Fibroblast of peridontal ligament (primary cell): Measurements from ENCODE around the gene UMPS.
"Not testable (repeated sequence)": the region's sequence is repeated elsewhere in the genome, so short reads cannot be mapped to it uniquely, and the experiment has no call there.

ENCODE experiments used
- DNase-seq: peaks from one replicate; pipeline ENCODE4 v3.0.0-alpha.2; 2010; ENCODE audit errors: extremely low read depth

Gene UMPS

GRCh38 chr3:124707223-124707622, 23.0 kb upstream of the UMPS start:
- DNase-seq, result not testable (repeated sequence)

DNA sequence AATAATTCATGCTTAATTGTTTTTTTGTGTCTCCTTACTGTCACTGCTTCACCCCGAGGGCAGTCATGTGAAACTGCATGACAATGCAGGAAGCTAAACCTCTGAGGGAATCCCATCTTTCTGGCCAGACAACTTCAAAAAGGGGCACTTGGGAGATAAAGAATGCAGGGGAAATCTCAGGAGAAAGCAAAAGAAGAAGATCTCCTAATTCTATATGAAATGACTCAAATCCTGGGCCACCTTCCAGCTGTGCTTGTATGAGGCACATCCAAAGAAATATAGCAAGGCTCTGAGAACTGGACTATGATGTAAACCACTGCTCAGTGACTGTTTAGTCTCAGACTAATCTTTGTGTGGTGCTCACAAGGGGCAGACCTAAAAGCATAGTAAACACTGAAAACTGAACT, 22.6 kb upstream of the UMPS start:
- peak; percentile 91 for DNase-seq

DNA sequence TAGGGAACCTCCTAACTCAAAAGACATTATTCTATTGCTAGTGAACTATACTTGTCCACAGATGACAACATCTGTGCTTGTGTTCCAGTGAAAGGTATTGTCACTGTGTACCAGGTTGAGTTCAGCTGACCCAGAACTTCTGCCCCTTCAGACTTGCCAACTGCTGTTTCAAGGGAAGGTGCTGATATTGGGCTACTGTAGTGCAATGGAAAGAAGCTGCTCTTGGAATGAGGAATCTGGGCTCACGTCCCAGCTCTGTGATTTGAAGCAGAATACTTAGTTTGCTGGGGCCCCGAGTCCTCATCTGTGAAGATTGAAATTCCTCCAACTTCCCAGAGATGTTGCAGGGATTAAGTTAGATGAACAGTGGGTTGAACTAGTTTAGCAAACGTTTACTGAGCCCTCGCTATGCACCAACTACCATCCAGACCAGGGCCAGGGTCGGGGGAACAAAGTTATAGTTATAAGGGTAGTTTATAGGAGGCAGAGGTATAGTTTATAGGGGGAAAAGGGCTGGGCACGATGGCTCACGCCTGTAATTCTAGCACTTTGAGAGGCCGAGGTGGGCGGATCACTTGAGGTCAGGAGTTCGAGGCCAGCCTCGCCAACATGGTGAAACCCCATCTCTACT, 15.9 kb upstream of the UMPS start:
- peak; percentile 41 for DNase-seq

- DNase-seq, result no peak
Observed at GRCh38 chr3:124722589-124722988, 7.7 kb upstream of the UMPS start.

- DNase-seq, result no peak
Observed at GRCh38 chr3:124730941-124731297, 667 bp downstream of the UMPS start.

DNA sequence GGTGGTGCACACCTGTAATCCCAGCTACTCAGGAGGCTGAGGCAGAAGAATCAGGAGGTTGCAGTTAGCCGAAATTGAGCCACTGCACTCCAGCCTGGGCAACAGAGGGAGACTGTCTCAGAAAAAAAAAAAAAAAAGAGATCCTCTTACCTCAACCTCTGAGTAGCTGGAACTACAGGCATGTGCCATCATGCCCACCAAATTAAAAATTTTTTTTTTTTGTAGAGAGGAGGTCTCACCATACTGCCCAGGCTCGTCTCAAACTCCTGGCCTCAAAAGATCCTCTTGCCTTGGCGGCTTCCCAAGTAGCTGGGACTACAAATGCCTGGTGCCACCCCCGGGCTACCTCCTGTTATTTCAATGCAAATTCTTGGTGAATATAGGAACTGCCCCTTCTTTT, 1.5 kb downstream of the UMPS start:
- DNase-seq, result no peak

- DNase-seq, result peak; percentile 64
Observed at GRCh38 chr3:124741027-124741426, 10.8 kb downstream of the UMPS start.

GRCh38 chr3:124745756-124746155, 15.5 kb downstream of the UMPS start:
- no peak for DNase-seq

DNA sequence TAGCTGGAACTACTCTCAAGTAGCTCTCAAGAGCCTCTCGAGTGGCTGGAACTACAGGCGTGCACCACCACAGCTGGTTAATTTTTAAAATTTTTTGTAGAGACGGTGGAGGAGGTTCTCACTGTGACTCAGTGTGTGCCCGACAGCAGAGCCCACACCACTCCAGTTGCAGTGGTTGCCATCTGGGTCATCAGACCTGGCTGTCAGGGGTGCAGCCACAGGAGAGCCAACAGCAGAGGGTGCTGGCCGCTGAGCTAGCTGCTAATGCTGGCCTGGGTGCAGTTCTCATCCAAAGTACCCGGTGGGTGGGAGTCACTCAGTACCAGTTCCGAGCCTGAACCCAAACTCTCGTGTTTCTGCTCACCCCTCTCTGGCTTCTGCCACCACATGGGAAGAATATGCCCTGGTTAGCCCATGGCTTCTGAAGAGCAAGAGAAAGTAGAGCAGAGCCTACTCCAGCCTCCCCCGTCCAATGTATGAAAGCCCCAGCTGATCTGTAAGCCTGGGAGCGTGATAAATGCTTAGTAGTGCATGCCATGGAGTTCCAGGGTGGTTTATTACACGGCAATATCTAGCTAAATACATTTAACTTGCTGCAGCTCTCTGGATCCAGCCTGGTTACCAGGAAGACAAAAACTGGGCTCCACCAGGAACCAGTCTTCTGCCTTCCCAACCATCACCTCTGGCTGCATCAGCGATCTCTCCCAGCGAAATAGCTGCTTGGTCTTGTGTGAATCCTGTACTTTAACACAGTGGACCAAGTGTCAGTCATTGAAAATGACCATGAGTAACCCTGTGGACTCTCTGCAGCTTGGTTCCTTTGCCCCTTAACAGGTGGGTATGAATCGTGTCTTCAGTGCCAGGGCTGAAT, 17.1 kb downstream of the UMPS start:
- no peak for DNase-seq

- DNase-seq, result no peak
Observed at GRCh38 chr3:124748560-124749198, 18.4 kb downstream of the UMPS start.

DNA sequence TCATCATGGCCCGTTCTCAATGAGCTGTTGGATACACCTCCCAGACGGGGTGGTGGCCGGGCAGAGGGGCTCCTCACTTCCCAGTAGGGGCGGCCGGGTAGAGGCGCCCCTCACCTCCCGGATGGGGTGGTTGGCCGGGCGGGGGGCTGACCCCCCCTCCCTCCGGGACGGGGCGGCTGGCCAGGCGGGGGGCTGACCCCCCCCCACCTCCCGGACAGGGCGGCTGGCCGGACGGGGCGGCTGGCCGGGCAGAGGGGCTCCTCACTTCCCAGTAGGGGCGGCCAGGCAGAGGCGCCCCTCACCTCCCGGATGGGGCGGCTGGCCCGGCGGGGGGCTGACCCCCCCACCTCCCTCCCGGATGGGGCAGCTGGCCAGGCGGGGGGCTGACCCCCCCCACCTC, 19.6 kb downstream of the UMPS start:
- DNase-seq, result not testable (repeated sequence)

DNA sequence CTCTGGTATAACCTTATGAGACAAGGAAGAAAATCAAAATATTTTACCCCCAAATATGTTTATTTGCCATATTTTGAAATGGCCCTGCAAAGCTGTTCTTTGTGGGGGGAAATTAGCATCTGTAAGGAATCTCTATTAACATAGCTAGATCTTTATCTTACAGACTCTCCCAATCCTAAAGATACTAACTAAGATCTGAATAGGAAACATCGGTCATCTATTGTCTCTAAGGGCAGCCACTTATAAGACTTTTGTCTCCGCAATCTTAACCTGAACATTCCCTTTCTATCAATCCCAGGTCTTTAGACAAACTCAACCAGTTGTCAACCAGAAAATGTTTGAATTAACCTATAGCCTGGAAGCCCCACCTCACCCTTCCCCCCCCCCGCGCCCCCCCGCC, 21.2 kb downstream of the UMPS start:
- DNase-seq, result no peak

GRCh38 chr3:124752051-124752450, 21.8 kb downstream of the UMPS start:
- DNase-seq, result no peak

DNA sequence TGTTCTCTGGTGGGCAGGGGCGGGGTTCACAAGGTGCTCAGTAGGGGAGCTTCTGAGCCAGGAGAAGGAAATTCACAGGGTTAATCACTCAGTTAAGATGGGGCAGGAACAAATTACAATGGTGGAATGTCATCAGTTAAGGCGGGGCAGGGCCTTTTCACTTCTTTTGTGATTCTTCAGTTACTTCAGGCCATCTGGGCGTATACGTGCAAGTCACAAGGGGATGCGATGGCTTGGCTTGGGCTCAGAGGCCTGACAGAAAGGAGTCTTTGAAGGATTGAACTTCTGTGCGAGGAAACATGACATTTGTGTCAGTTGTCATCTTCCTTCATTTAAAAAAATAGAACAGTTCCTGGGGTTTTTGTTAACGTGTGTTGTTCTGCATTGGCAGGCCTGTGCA, 27.7 kb downstream of the UMPS start:
- DNase-seq, result not testable (repeated sequence)

- DNase-seq, result no peak
Observed at GRCh38 chr3:124758851-124759635, 28.8 kb downstream of the UMPS start.

DNA sequence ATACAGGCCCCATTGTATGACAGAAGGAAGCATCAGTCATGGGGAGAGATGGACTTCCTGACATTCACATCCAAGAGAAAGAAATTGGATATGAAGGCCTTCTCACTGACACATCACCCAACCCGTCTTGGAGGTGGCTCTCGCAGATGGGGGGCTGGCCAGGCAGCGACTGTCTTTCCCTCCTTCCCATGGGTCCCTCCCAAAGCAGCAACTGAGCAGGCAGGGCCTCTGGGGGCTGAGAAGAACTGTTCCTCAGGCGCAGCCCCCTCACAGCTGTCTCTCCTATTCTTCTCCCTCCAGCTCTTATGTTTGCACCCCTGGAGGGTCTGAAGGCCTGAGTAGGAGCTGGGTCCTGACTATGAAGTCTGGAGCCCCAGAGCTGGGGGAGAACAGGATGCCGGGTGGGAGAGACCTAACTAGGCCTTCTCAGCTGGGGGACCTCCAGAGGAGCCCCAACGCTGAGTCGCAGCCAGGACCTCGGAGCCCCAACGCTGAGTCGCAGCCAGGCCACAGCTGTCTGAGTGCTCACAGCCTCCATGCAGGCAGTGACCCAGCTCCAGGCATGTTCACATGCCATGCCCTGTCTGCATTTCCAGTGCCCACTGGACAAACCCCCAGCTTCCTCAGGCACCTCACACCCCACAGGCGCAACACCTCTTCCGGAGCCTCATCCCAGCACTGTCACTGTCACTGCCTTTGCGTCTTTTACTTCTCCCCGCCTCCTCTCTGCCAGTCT, 29.6 kb downstream of the UMPS start:
- DNase-seq, result no peak

DNA sequence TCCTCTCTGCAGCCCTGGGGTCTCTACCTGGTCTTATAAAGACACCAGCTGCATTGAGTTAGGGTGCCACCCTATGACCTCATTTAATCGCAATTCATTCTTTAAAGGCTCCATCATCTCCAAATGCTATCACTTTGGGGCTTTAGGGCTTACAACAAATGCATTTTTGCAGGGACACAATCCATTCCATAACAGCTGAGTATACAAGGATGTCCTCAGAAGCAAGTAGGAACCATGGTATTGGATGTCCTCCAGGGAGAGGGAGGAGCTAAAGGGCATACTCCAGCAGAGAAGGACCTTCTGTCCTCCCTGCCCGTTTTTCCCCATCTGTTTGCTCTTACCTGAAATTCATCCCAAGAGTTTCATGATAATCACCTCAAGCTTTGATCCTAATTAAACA, 30.3 kb downstream of the UMPS start:
- peak; percentile 72 for DNase-seq

- peak; percentile 98 for DNase-seq
Observed at GRCh38 chr3:124761250-124761796, 31.1 kb downstream of the UMPS start.

GRCh38 chr3:124761935-124762660, 31.8 kb downstream of the UMPS start:
- DNase-seq, result no peak

DNA sequence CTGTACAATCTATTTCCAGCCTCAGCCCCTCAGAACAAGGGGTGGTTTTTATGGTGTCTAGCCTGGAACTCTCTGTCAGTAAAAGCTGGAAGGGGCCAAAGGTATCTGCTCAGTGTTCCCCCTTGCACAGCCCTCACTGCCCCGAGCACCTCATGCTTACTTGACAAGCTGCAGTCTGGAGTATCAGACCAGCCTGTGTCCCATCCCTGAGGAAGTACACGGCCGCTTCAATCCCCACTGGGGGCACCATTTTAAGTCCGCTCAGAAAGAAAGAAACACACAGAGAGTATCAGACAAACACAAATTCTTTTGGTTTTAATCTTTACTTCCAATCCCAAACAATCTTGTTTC, 32.4 kb downstream of the UMPS start:
- no peak for DNase-seq

DNA sequence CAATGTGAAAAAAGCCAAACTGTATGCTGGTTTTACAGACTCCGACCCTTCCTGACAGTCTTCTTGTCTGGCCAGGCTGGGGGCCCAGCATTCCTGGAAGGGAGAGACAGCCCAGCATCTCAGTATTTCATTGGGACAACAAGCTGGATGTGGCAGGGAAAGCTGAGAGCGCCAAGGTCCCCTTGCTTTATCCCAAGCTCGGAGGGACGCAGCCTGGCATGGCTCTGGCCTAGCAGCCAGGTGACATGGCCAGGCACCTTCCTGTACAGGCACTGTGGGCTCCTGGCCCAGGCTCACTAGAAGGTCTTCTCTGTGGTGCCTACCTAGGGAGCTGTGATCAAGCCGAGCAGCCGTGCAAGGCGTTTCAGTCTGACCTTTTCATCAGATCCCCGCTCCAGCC, 33.0 kb downstream of the UMPS start:
- no peak for DNase-seq
